Astrocyte (in vitro differentiated cells and primary cell): ENCODE results near the gene SPDYE16. TPM values are rescaled to one million over a fixed set of nuclear protein-coding genes. Genes with fewer than 3 reads are reported as not detected.
"Not testable (repeated sequence)": the region's sequence is repeated elsewhere in the genome, so short reads cannot be mapped to it uniquely, and the experiment has no call there.

Experiments used
- DNase-seq: peaks from one replicate; pipeline ENCODE4 v3.0.0-alpha.2; 2010; ENCODE audit warnings: low read depth
- FAIRE-seq: peaks from 2 replicates; lab custom pipeline; 2011; peaks lifted over from hg19 to GRCh38; lab: Jason Lieb, UNC
- H2AFZ ChIP-seq: 2 replicates; pipeline ENCODE4 v1.6.0; 2012; ENCODE audit warnings: low read depth, low read length, inconsistent platforms
- H3K27ac ChIP-seq: 2 replicates; pipeline ENCODE4 v1.5.1; 2011; ENCODE audit warnings: low read depth, low read length, inconsistent platforms
- H3K27me3 ChIP-seq: 2 replicates; pipeline ENCODE4 v1.6.0; 2011; ENCODE audit warnings: low read length, inconsistent platforms; ENCODE audit not compliant: insufficient read depth
- H3K36me3 ChIP-seq: 2 replicates; pipeline ENCODE4 v1.5.1; 2011; ENCODE audit warnings: low read length, inconsistent platforms; ENCODE audit not compliant: insufficient read depth
- H3K4me1 ChIP-seq: 2 replicates; pipeline ENCODE4 v1.5.1; 2011; ENCODE audit warnings: low read length, inconsistent platforms; ENCODE audit not compliant: insufficient read depth
- H3K4me2 ChIP-seq: 2 replicates; pipeline ENCODE4 v1.6.0; 2012; ENCODE audit warnings: low read length, inconsistent platforms
- H3K4me3 ChIP-seq: 2 replicates; pipeline ENCODE4 v1.5.1; 2011; ENCODE audit warnings: low read depth, mild to moderate bottlenecking, low read length, inconsistent platforms; ENCODE audit not compliant: insufficient read depth
- H3K79me2 ChIP-seq: 2 replicates; pipeline ENCODE4 v1.6.0; 2012; ENCODE audit warnings: mild to moderate bottlenecking, low read length, inconsistent platforms; ENCODE audit not compliant: insufficient read depth
- H3K9ac ChIP-seq: 2 replicates; pipeline ENCODE4 v1.6.0; 2012; ENCODE audit warnings: mild to moderate bottlenecking, low read length, inconsistent platforms
- H3K9me3 ChIP-seq: 2 replicates; pipeline ENCODE4 v1.5.1; 2012; ENCODE audit warnings: low read depth, mild to moderate bottlenecking, low read length, inconsistent platforms; ENCODE audit not compliant: insufficient read depth
- H4K20me1 ChIP-seq: 2 replicates; pipeline ENCODE4 v1.6.0; 2012; ENCODE audit warnings: low read length, inconsistent platforms; ENCODE audit not compliant: insufficient read depth
- H3K27ac Mint-ChIP-seq: one replicate; pipeline ENCODE4 v1.8.0; 2021; ENCODE audit warnings: mild to moderate bottlenecking, mixed read lengths; ENCODE audit not compliant: unreplicated experiment
- H3K27me3 Mint-ChIP-seq: one replicate; pipeline ENCODE4 v1.8.0; 2021; ENCODE audit warnings: low read depth, mixed read lengths; ENCODE audit not compliant: unreplicated experiment
- H3K36me3 Mint-ChIP-seq: one replicate; pipeline ENCODE4 v1.8.0; 2021; ENCODE audit warnings: low read depth, mixed read lengths; ENCODE audit not compliant: unreplicated experiment
- H3K4me1 Mint-ChIP-seq: one replicate; pipeline ENCODE4 v1.8.0; 2021; ENCODE audit warnings: low read depth, mixed read lengths; ENCODE audit not compliant: unreplicated experiment
- H3K4me3 Mint-ChIP-seq: one replicate; pipeline ENCODE4 v1.8.0; 2021; ENCODE audit warnings: mild to moderate bottlenecking, moderate library complexity, mixed read lengths; ENCODE audit not compliant: unreplicated experiment
- H3K9me3 Mint-ChIP-seq: one replicate; pipeline ENCODE4 v1.8.0; 2021; ENCODE audit warnings: mild to moderate bottlenecking, mixed read lengths; ENCODE audit not compliant: unreplicated experiment
- CTCF ChIP-seq: IDR thresholded peaks from 2 replicates; pipeline ENCODE4 v1.5.1; 2011; ENCODE audit warnings: low read depth, mild to moderate bottlenecking, inconsistent platforms, low read length, moderate library complexity; ENCODE audit not compliant: insufficient read depth
- EZH2 ChIP-seq: IDR thresholded peaks from 2 replicates; pipeline ENCODE4 v1.6.1; 2012; ENCODE audit warnings: mild to moderate bottlenecking, low read length, inconsistent platforms; ENCODE audit not compliant: insufficient read depth
- total RNA-seq: library from RNA; stranded (reverse); gene quantifications from 2 replicates; pipeline ENCODE4 v1.2.1, GENCODE V29; 2021

Gene SPDYE16
- total RNA-seq, 1 donor from 2014 or later = not detected

DNA sequence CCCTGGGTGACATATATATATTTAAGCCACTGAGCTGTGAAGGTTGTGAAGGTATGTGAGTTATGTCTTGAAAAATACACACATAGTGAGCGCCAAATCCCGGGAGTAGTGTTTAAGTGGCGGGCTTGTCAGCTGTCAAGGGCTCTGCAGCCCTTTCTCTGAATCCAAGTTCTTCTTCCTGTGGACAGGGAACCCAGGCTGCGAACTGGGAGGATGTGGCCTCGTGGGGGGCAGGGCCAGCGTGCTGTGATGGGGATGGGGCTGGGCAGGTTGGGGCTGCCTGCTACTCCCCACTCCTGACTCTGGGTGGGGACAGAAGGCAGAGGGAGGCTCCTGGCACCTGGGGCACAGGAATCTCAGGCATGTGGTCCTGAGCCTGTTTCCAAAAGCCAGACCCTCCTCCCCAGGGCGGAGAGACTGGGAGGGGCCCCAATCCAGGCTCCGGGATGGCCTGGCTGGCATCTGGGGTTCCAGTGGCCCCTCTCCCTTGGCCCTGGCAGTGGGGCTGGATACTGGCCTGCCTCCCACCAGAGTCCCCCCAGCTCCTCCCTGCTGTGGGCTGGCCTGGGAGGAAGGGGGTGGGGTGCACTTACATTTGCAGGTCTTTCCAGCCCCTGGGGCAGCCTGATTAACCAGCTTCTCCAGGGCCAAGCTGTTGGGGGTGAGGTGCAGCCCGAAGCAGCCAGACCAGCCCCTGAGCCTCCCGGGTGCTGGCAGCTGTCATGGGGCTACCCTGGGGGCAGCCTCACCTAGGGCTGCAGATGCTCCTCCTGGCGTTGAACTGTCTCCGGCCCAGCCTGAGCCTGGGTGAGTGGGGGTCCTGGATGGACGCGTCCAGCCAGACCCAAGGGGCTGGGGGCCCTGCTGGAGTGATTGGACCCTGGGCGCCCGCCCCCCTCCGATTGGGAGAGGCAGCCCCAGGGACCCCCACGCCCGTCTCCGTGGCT is 32.9 kb downstream of the SPDYE16 start, which contains the start of gene UPK3B:
Gene UPK3B (plus strand): TSS at position 622 of the 947 bp plus-strand sequence. CDS start 101 bp downstream, at position 723.
- Mint-ChIP-seq H3K36me3 (peaks cover 3% of the 10 kb centered on the region), H3K27ac (no peak within 1 kb of the TSS), H3K9me3 (peaks cover 3% of the 10 kb centered on the region), H3K4me3 (no peak within 1 kb of the TSS), H3K27me3 (no peaks in the 10 kb centered on the region), H3K4me1 (peaks cover 7% of the 10 kb centered on the region)
- Histone ChIP-seq H3K9ac (no peak within 1 kb of the TSS), H3K4me3 (no peak within 1 kb of the TSS), H3K4me2 (peak within 1 kb of the TSS; percentile 26), H3K27ac (no peak within 1 kb of the TSS), H3K79me2 (no peaks in the 10 kb centered on the region), H3K4me1 (peaks cover 5% of the 10 kb centered on the region), H3K36me3 (no peaks in the 10 kb centered on the region), H3K9me3 (no peaks in the 10 kb centered on the region), H4K20me1 (no peaks in the 10 kb centered on the region), H2AFZ (no peak within 1 kb of the TSS), H3K27me3 (no peaks in the 10 kb centered on the region)
- TF ChIP-seq CTCF (no peak), EZH2 (no peak)
- FAIRE-seq (no peak), DNase-seq (no peak)

GRCh38 chr7:76507723-76508406 is 35.2 kb downstream of the SPDYE16 start:
- peaks cover 3% of the 10 kb centered on the region for H3K36me3 Mint-ChIP-seq
- FAIRE-seq = no peak

DNA sequence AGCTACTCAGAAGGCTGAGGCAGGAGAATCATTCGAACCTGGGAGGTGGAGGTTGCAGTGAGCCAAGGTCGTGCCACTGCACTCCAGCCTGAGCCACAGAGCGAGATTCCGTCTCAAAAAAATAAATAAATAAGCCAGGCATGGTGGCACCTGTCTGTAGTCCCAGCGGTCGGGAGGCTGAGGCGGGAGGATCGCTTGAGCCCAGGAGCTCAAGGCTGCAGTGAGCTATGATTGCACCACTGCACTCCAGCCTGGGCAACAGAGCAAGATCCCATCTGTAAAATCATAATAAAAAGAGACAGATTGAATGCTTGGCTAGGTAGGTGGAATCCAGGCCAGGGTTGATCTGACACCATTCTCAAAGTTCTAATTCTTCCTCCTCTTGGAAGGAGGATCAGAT is 36.5 kb downstream of the SPDYE16 start:
- not testable (repeated sequence) for H3K79me2 ChIP-seq, H3K4me2 ChIP-seq, H4K20me1 ChIP-seq, H3K9me3 Mint-ChIP-seq, H3K36me3 Mint-ChIP-seq, H3K9ac ChIP-seq, H2AFZ ChIP-seq, H3K4me1 ChIP-seq, H3K36me3 ChIP-seq, H3K4me3 ChIP-seq, H3K9me3 ChIP-seq, FAIRE-seq, H3K27me3 ChIP-seq, H3K27ac Mint-ChIP-seq, DNase-seq, H3K4me3 Mint-ChIP-seq, H3K27me3 Mint-ChIP-seq, H3K27ac ChIP-seq
- H3K4me1 Mint-ChIP-seq = peaks cover 14% of the 10 kb centered on the region

More at GRCh38 chr7:76507723-76508406, 35.2 kb downstream of the SPDYE16 start:
- Histone ChIP-seq H3K27me3 (no peaks in the 10 kb centered on the region), H3K36me3 (no peaks in the 10 kb centered on the region), H3K27ac (no peak overlapping the region), H4K20me1 (no peaks in the 10 kb centered on the region), H3K79me2 (no peaks in the 10 kb centered on the region), H3K9ac (no peak overlapping the region), H3K9me3 (no peaks in the 10 kb centered on the region), H3K4me2 (no peak overlapping the region), H3K4me1 (peaks cover 5% of the 10 kb centered on the region), H2AFZ (no peak overlapping the region), H3K4me3 (no peak overlapping the region)
- H3K9me3 Mint-ChIP-seq = peaks cover 2% of the 10 kb centered on the region
- peaks cover 9% of the 10 kb centered on the region for H3K4me1 Mint-ChIP-seq
- TF ChIP-seq EZH2 = no peak
- no peak for TF ChIP-seq CTCF
- H3K27me3 Mint-ChIP-seq = no peaks in the 10 kb centered on the region
- H3K4me3 Mint-ChIP-seq = no peak overlapping the region
- no peak overlapping the region for H3K27ac Mint-ChIP-seq
- DNase-seq = no peak
